ENCODE data around the gene CD9.

CD9 gene

DNA sequence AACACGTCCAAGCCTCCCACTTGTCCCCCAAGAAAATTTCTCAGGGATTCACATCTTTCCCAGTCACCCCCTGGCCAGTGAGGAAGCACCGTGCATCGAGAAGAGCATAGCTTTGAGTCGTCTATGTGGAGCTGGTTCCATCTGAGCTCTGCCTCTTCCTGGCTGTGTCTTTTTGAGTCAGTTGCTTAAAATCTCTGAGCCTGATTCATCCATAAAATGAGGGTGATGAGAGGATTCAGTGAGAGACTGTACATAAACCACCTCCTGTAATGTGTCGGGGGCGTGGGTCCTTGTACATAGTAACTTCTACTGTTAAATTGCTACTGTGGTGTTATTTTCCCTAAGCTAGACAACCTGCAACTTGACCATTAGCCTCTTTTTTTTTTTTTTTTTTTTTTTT, 13.8 kb downstream of the CD9 start:
- Histone ChIP-seq H3K27me3 (ENCODE audit: insufficient read depth, low read length) (no peaks in the 10 kb centered on the region), H3K9me2 (ENCODE audit: low read depth, low read length) (no peaks in the 10 kb centered on the region), H3F3A (ENCODE audit: insufficient read depth, low read length) (no peaks in the 10 kb centered on the region), H3K4me2 (ENCODE audit: low read length) (no peak overlapping the region; the same call in 1 of the 2 replicates), H3K4me3 (ENCODE audit: low read depth, low read length, poor library complexity, severe bottlenecking) (no peak overlapping the region), H2AFZ (ENCODE audit: low read length) (no peak overlapping the region), H3K27ac (ENCODE audit: low read depth, low read length, poor library complexity, severe bottlenecking) (peak overlapping the region; percentile 91), H3K4me1 (ENCODE audit: insufficient read depth, low read length, severe bottlenecking) (peaks cover 99% of the 10 kb centered on the region), H3K9ac (ENCODE audit: low read length) (no peak overlapping the region; the same call in 1 of the 2 replicates), H3K79me2 (ENCODE audit: insufficient read depth, low read length) (peaks cover 10% of the 10 kb centered on the region), H3K9me3 (ENCODE audit: low read length) (no peaks in the 10 kb centered on the region), H3K36me3 (ENCODE audit: insufficient read depth, low read length) (peaks cover 6% of the 10 kb centered on the region; the same call in 1 of the 2 replicates), H4K20me1 (ENCODE audit: insufficient read depth, low read length) (no peaks in the 10 kb centered on the region)
- TF ChIP-seq EZH2 (IDR thresholded peaks at IDR 0.05; ENCODE audit: borderline replicate concordance, low read length): no peak
- TF ChIP-seq, protein P1, sequence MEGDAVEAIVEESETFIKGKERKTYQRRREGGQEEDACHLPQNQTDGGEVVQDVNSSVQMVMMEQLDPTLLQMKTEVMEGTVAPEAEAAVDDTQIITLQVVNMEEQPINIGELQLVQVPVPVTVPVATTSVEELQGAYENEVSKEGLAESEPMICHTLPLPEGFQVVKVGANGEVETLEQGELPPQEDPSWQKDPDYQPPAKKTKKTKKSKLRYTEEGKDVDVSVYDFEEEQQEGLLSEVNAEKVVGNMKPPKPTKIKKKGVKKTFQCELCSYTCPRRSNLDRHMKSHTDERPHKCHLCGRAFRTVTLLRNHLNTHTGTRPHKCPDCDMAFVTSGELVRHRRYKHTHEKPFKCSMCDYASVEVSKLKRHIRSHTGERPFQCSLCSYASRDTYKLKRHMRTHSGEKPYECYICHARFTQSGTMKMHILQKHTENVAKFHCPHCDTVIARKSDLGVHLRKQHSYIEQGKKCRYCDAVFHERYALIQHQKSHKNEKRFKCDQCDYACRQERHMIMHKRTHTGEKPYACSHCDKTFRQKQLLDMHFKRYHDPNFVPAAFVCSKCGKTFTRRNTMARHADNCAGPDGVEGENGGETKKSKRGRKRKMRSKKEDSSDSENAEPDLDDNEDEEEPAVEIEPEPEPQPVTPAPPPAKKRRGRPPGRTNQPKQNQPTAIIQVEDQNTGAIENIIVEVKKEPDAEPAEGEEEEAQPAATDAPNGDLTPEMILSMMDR (IDR thresholded peaks at IDR 0.05; ENCODE audit: low read length): no peak

GRCh38 chr12:6214633-6215032, 14.4 kb downstream of the CD9 start:
- Histone ChIP-seq H3K4me2 (ENCODE audit: low read length) (peak overlapping the region; percentile 45; the same call in 1 of the 2 replicates), H3K9me3 (ENCODE audit: low read length) (no peaks in the 10 kb centered on the region), H3F3A (ENCODE audit: insufficient read depth, low read length) (no peaks in the 10 kb centered on the region), H2AFZ (ENCODE audit: low read length) (no peak overlapping the region), H3K79me2 (ENCODE audit: insufficient read depth, low read length) (peaks cover 10% of the 10 kb centered on the region), H3K27ac (ENCODE audit: low read depth, low read length, poor library complexity, severe bottlenecking) (peak overlapping the region; percentile 91), H4K20me1 (ENCODE audit: insufficient read depth, low read length) (no peaks in the 10 kb centered on the region), H3K9me2 (ENCODE audit: low read depth, low read length) (no peaks in the 10 kb centered on the region), H3K36me3 (ENCODE audit: insufficient read depth, low read length) (peaks cover 6% of the 10 kb centered on the region; the same call in 1 of the 2 replicates), H3K27me3 (ENCODE audit: insufficient read depth, low read length) (no peaks in the 10 kb centered on the region), H3K9ac (ENCODE audit: low read length) (peak overlapping the region; percentile 35; the same call in 1 of the 2 replicates), H3K4me3 (ENCODE audit: low read depth, low read length, poor library complexity, severe bottlenecking) (no peak overlapping the region), H3K4me1 (ENCODE audit: insufficient read depth, low read length, severe bottlenecking) (peaks cover 94% of the 10 kb centered on the region)
- TF ChIP-seq, protein P1 (IDR thresholded peaks at IDR 0.05; ENCODE audit: low read length): no peak
- TF ChIP-seq EZH2 (IDR thresholded peaks at IDR 0.05; ENCODE audit: borderline replicate concordance, low read length): no peak

GRCh38 chr12:6215120-6215807, 15.1 kb downstream of the CD9 start:
- Histone ChIP-seq H4K20me1 (ENCODE audit: insufficient read depth, low read length) (no peaks in the 10 kb centered on the region), H3K4me1 (ENCODE audit: insufficient read depth, low read length, severe bottlenecking) (peaks cover 94% of the 10 kb centered on the region), H3K27me3 (ENCODE audit: insufficient read depth, low read length) (no peaks in the 10 kb centered on the region), H3K36me3 (ENCODE audit: insufficient read depth, low read length) (peaks cover 6% of the 10 kb centered on the region; the same call in 1 of the 2 replicates), H3K27ac (ENCODE audit: low read depth, low read length, poor library complexity, severe bottlenecking) (peak overlapping the region; percentile 91), H2AFZ (ENCODE audit: low read length) (no peak overlapping the region), H3F3A (ENCODE audit: insufficient read depth, low read length) (no peaks in the 10 kb centered on the region), H3K4me2 (ENCODE audit: low read length) (peak overlapping the region; percentile 45; the same call in 1 of the 2 replicates), H3K9me3 (ENCODE audit: low read length) (no peaks in the 10 kb centered on the region), H3K9ac (ENCODE audit: low read length) (peak overlapping the region; percentile 35; the same call in 1 of the 2 replicates), H3K79me2 (ENCODE audit: insufficient read depth, low read length) (peaks cover 10% of the 10 kb centered on the region), H3K9me2 (ENCODE audit: low read depth, low read length) (no peaks in the 10 kb centered on the region), H3K4me3 (ENCODE audit: low read depth, low read length, poor library complexity, severe bottlenecking) (no peak overlapping the region)
- TF ChIP-seq, protein P1 (IDR thresholded peaks at IDR 0.05; ENCODE audit: low read length): no peak
- TF ChIP-seq EZH2 (IDR thresholded peaks at IDR 0.05; ENCODE audit: borderline replicate concordance, low read length): no peak

Measured in OCI-LY1 (cell line).